B cell (primary cell): ENCODE measurements around the gene PRKN. TPM values are rescaled to one million over a fixed set of nuclear protein-coding genes. Genes with fewer than 3 reads are reported as not detected.

ENCODE experiments used
- ATAC-seq: fragments of 200-7000 bp; cut with Tn5 transposase; one replicate; pipeline ENCODE4 v1.10.0; 2021; ENCODE audit warnings: low read depth, mild to moderate bottlenecking, moderate number of reproducible peaks, moderate library complexity
- CTCF ChIA-PET: fragments of 350-600 bp; sonication (Branson Sonifier 250); formaldehyde crosslinking; loops from one replicate; lab custom pipeline; 2021; ENCODE audit warnings: antibody characterized with exemption, inconsistent platforms; lab: Charles Lee
- POLR2A ChIA-PET: fragments of 350-600 bp; sonication (Branson Sonifier 250); formaldehyde crosslinking; loops from one replicate; lab custom pipeline; 2021; ENCODE audit warnings: antibody characterized with exemption; lab: Charles Lee
- DNase-seq: peaks from one replicate; pipeline ENCODE4 v3.0.0; 2013
- H2AFZ ChIP-seq: 2 replicates; pipeline ENCODE4 v1.6.1; 2012; ENCODE audit warnings: mild to moderate bottlenecking, low read depth, low read length; ENCODE audit not compliant: insufficient read depth, poor library complexity, severe bottlenecking
- H3K27ac ChIP-seq, 2 donors: 1 replicate in 1 of 2; 2 replicates in 1 of 2; pipeline ENCODE4 v1.5.1; 2012 to 2013; ENCODE audit warnings: low read length in 2 of 2, mild to moderate bottlenecking in 2 of 2, moderate library complexity in 1 of 2
- H3K27me3 ChIP-seq, 4 experiments: fragments of 200-600 bp in 1 of 4; sonication (generic) in 1 of 4; replicated peaks in 1 of 4; 1 replicate in 2 of 4; 2 replicates in 2 of 4; pipeline versions ENCODE4 v1.6.1 to v1.7.0; 2013 to 2016; ENCODE audit warnings: low read length in 3 of 4, mild to moderate bottlenecking in 2 of 4, mixed read lengths in 1 of 4, moderate library complexity in 1 of 4; ENCODE audit not compliant: insufficient read depth in 4 of 4, control insufficient read depth in 3 of 4; ENCODE audit errors: control extremely low read depth in 1 of 4
- H3K36me3 ChIP-seq, 2 experiments: replicated peaks in 1 of 2; 1 replicate in 1 of 2; 2 replicates in 1 of 2; pipeline versions ENCODE4 v1.6.1 to v1.7.1; 2013; ENCODE audit warnings: low read length in 1 of 2; ENCODE audit not compliant: insufficient read depth in 2 of 2, control insufficient read depth in 1 of 2; ENCODE audit errors: control extremely low read depth in 1 of 2, extremely low read depth in 1 of 2
- H3K4me1 ChIP-seq, 2 donors: fragments of 200-600 bp in 1 of 2; sonication (generic) in 1 of 2; 1 replicate in 1 of 2; 2 replicates in 1 of 2; pipeline versions ENCODE4 v1.5.1 to v1.6.1; 2013 to 2017; ENCODE audit warnings: low read length in 2 of 2; ENCODE audit not compliant: control insufficient read depth in 2 of 2, insufficient read depth in 2 of 2
- H3K4me2 ChIP-seq: replicated peaks from 2 replicates; pipeline ENCODE3; 2012; ENCODE audit warnings: mild to moderate bottlenecking, low read depth, low read length; ENCODE audit not compliant: poor library complexity, severe bottlenecking
- H3K4me3 ChIP-seq, 5 experiments: fragments of 200-600 bp in 1 of 5; sonication (generic) in 1 of 5; 1 replicate in 3 of 5; 2 replicates in 2 of 5; pipeline versions ENCODE4 v1.5.1 to v1.7.0; 2011 to 2016; ENCODE audit warnings: low read length in 4 of 5, mild to moderate bottlenecking in 4 of 5, low read depth in 2 of 5, control low read depth in 1 of 5, moderate library complexity in 1 of 5; ENCODE audit not compliant: insufficient read depth in 1 of 5; ENCODE audit errors: control extremely low read depth in 1 of 5, extremely low read depth in 1 of 5
- H3K79me2 ChIP-seq: fragments of 200-600 bp; sonication (generic); one replicate; pipeline ENCODE4 v1.6.0; 2016; ENCODE audit warnings: low read length; ENCODE audit not compliant: control insufficient read depth, insufficient read depth
- H3K9ac ChIP-seq: fragments of 200-600 bp; sonication (generic); 2 replicates; pipeline ENCODE4 v1.6.1; 2017; ENCODE audit warnings: mild to moderate bottlenecking, low read length, moderate library complexity
- H3K9me3 ChIP-seq, 3 donors: one replicate each; pipeline versions ENCODE4 v1.6.1 to v1.7.1; 2013; ENCODE audit warnings: low read length in 2 of 3; ENCODE audit not compliant: control insufficient read depth in 2 of 3, insufficient read depth in 1 of 3; ENCODE audit errors: control extremely low read depth in 1 of 3
- H4K20me1 ChIP-seq: 2 replicates; pipeline ENCODE4 v1.6.0; 2012; ENCODE audit warnings: mild to moderate bottlenecking, low read length; ENCODE audit not compliant: insufficient read depth, control insufficient read depth, poor library complexity, severe bottlenecking
- H3K27ac Mint-ChIP-seq: one replicate; pipeline ENCODE4 v1.8.0; 2021; ENCODE audit warnings: mixed read lengths
- H3K27me3 Mint-ChIP-seq: one replicate; pipeline ENCODE4 v1.8.0; 2021; ENCODE audit warnings: mixed read lengths
- H3K4me1 Mint-ChIP-seq: one replicate; pipeline ENCODE4 v1.8.0; 2021; ENCODE audit warnings: mixed read lengths
- H3K4me3 Mint-ChIP-seq: one replicate; pipeline ENCODE4 v1.8.0; 2021; ENCODE audit warnings: mixed read lengths
- H3K9me3 Mint-ChIP-seq: one replicate; pipeline ENCODE4 v1.8.0; 2022; ENCODE audit warnings: mixed read lengths; ENCODE audit not compliant: insufficient read depth
- EZH2 ChIP-seq: IDR thresholded peaks from 2 replicates; pipeline ENCODE4 v1.6.1; 2012; ENCODE audit warnings: borderline replicate concordance, low read depth, mild to moderate bottlenecking, moderate library complexity, low read length; ENCODE audit not compliant: insufficient read depth, poor library complexity, severe bottlenecking
- WGBS: methylation state at CpG from one replicate; pipeline ENCODE4 v1.1.5; 2013; ENCODE audit warnings: missing lambda C conversion rate; ENCODE audit not compliant: insufficient coverage; 5-methylcytosine and 5-hydroxymethylcytosine counted together
- intact Hi-C: fragments of 100-400 bp; cut with micrococcal nuclease; formaldehyde crosslinking; loops from one replicate; pipeline ENCODE4 v1.10.0; 2022
- polyA plus RNA-seq: library from polyadenylated mRNA; depleted of rRNA; stranded (reverse); fragments of >200 nt; gene quantifications from 2 replicates; pipeline ENCODE4 v1.2.3, GENCODE V29; 2012
- total RNA-seq, 2 donors: library from RNA; stranded (reverse); fragments of 120-200 nt in 1 of 2; gene quantifications; 1 replicate in 1 of 2; 2 replicates in 1 of 2; pipeline versions ENCODE4 v1.2.3 to v1.2.4, GENCODE V29; 2013 to 2022
- TF ChIP-seq, protein P1 (sequence below): fragments of 200-600 bp; IDR thresholded peaks from one replicate; pipeline ENCODE4 v1.8.0; 2022; ENCODE audit warnings: antibody characterized with exemption, mild to moderate bottlenecking

PRKN gene
- total and polyA plus RNA-seq, 2 donors (not counting 1 experiment from before 2014, with no cell fraction given), result 1.6 to 6.2 TPM

DNA sequence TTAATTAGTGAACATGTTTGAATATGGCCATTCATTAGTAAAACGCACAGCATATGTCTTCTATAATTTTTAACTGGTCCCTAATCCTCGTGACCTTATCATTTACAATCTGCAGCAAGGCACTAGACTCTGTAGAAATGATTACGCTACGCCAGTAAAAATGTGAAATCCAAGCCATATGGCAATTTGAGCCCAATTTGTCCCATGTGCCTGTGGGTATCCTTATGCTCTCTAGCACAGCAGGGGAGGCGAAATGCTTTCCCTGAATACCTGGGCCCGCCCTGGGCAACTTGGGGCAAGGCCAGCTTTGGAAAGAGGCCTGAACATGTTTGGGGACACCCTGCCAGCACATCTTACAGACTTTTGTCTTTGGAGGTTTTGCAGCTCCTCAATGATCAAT is 1331.0 kb downstream of the PRKN start:
- no peaks in the 10 kb centered on the region for H3K36me3 ChIP-seq
- TF ChIP-seq, protein P1, sequence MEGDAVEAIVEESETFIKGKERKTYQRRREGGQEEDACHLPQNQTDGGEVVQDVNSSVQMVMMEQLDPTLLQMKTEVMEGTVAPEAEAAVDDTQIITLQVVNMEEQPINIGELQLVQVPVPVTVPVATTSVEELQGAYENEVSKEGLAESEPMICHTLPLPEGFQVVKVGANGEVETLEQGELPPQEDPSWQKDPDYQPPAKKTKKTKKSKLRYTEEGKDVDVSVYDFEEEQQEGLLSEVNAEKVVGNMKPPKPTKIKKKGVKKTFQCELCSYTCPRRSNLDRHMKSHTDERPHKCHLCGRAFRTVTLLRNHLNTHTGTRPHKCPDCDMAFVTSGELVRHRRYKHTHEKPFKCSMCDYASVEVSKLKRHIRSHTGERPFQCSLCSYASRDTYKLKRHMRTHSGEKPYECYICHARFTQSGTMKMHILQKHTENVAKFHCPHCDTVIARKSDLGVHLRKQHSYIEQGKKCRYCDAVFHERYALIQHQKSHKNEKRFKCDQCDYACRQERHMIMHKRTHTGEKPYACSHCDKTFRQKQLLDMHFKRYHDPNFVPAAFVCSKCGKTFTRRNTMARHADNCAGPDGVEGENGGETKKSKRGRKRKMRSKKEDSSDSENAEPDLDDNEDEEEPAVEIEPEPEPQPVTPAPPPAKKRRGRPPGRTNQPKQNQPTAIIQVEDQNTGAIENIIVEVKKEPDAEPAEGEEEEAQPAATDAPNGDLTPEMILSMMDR, result no peak
- TF ChIP-seq EZH2, result no peak
- ChIA-PET POLR2A (no interaction called here), CTCF (no interaction called here)
- WGBS, result 86% methylated on average over 5 of the region's 6 CpGs
- H3K4me3 ChIP-seq, result no peak overlapping the region
- H3K79me2 ChIP-seq, result no peaks in the 10 kb centered on the region
- no peak overlapping the region for H3K4me2 ChIP-seq
- intact Hi-C loops, result no loop called here
- H3K4me1 ChIP-seq, result peaks cover 0 to 5% of the 10 kb centered on the region in 2 donors
- H3K4me1 Mint-ChIP-seq, result no peaks in the 10 kb centered on the region
- H3K9me3 ChIP-seq, result peaks cover 0 to 2% (median 0%) of the 10 kb centered on the region in 3 donors
- ATAC-seq (no peak), DNase-seq (no peak)
- no peak overlapping the region for H2AFZ ChIP-seq
- no peak overlapping the region for H3K4me3 Mint-ChIP-seq
- H4K20me1 ChIP-seq, result no peaks in the 10 kb centered on the region
- no peak overlapping the region for H3K9ac ChIP-seq
- peaks cover 11% of the 10 kb centered on the region for H3K27me3 Mint-ChIP-seq
- H3K27me3 ChIP-seq, result no peaks in the 10 kb centered on the region
- H3K27ac Mint-ChIP-seq, result no peak overlapping the region
- no peaks in the 10 kb centered on the region for H3K9me3 Mint-ChIP-seq
- H3K27ac ChIP-seq, result no peak overlapping the region

DNA sequence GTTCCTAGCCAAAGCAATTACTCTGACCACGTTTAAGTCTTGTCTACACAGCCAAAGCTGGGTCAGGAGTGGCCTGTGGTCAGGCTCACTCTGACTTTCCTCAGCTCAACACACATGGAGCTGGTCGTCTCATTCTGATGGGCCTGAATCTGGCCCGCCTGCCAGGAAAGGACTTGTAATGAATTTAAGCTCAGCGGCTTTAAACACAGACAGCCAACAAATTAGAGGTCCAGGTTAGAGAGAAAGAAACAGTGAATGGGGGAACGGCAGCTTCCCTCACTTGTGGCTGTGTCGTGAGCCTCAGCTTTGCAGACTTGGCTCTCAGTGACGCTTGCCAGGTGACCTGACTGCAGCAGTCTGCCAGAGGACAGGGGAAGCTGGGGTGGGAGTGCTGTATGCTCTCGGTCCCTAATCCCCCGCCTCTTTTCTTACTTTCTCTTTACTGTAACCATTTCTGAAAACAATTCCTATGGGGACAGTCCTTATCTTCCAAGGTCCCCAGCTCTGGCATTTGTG is 1331.8 kb downstream of the PRKN start:
- 79% methylated on average over 4 of the region's 9 CpGs for WGBS
- ChIA-PET CTCF (interaction anchor here (2.9 kb wide), 1 partner anchor 25 kb away, joined by 9 read pairs; no protein-coding TSS in a partner anchor), POLR2A (no interaction called here)
- Histone ChIP-seq H3K36me3 (no peaks in the 10 kb centered on the region), H3K27me3 (no peaks in the 10 kb centered on the region), H3K4me3 (no peak overlapping the region), H3K9me3 (peaks cover 0 to 2% (median 0%) of the 10 kb centered on the region in 3 donors), H3K4me1 (peaks cover 0 to 5% of the 10 kb centered on the region in 2 donors), H4K20me1 (no peaks in the 10 kb centered on the region), H3K9ac (no peak overlapping the region), H2AFZ (no peak overlapping the region), H3K4me2 (no peak overlapping the region), H3K79me2 (no peaks in the 10 kb centered on the region), H3K27ac (no peak overlapping the region)
- Mint-ChIP-seq H3K4me1 (no peaks in the 10 kb centered on the region), H3K27me3 (peaks cover 10% of the 10 kb centered on the region), H3K4me3 (no peak overlapping the region), H3K27ac (no peak overlapping the region), H3K9me3 (no peaks in the 10 kb centered on the region)
- TF ChIP-seq, protein P1, result no peak
- TF ChIP-seq EZH2, result no peak
- ATAC-seq (no peak), DNase-seq (no peak)
- intact Hi-C loops, result no loop called here
